Astrocyte (in vitro differentiated cells and primary cell): ENCODE measurements around the gene COL9A3. TPM values are rescaled to one million over a fixed set of nuclear protein-coding genes. Genes with fewer than 3 reads are reported as not detected.

Experiments used
- DNase-seq: peaks from one replicate; pipeline ENCODE4 v3.0.0-alpha.2; 2010; ENCODE audit warnings: low read depth
- FAIRE-seq: peaks from 2 replicates; lab custom pipeline; 2011; peaks lifted over from hg19 to GRCh38; lab: Jason Lieb, UNC
- H2AFZ ChIP-seq: 2 replicates; pipeline ENCODE4 v1.6.0; 2012; ENCODE audit warnings: low read depth, low read length, inconsistent platforms
- H3K27ac ChIP-seq: 2 replicates; pipeline ENCODE4 v1.5.1; 2011; ENCODE audit warnings: low read depth, low read length, inconsistent platforms
- H3K27me3 ChIP-seq: 2 replicates; pipeline ENCODE4 v1.6.0; 2011; ENCODE audit warnings: low read length, inconsistent platforms; ENCODE audit not compliant: insufficient read depth
- H3K36me3 ChIP-seq: 2 replicates; pipeline ENCODE4 v1.5.1; 2011; ENCODE audit warnings: low read length, inconsistent platforms; ENCODE audit not compliant: insufficient read depth
- H3K4me1 ChIP-seq: 2 replicates; pipeline ENCODE4 v1.5.1; 2011; ENCODE audit warnings: low read length, inconsistent platforms; ENCODE audit not compliant: insufficient read depth
- H3K4me2 ChIP-seq: 2 replicates; pipeline ENCODE4 v1.6.0; 2012; ENCODE audit warnings: low read length, inconsistent platforms
- H3K4me3 ChIP-seq: 2 replicates; pipeline ENCODE4 v1.5.1; 2011; ENCODE audit warnings: low read depth, mild to moderate bottlenecking, low read length, inconsistent platforms; ENCODE audit not compliant: insufficient read depth
- H3K79me2 ChIP-seq: 2 replicates; pipeline ENCODE4 v1.6.0; 2012; ENCODE audit warnings: mild to moderate bottlenecking, low read length, inconsistent platforms; ENCODE audit not compliant: insufficient read depth
- H3K9ac ChIP-seq: 2 replicates; pipeline ENCODE4 v1.6.0; 2012; ENCODE audit warnings: mild to moderate bottlenecking, low read length, inconsistent platforms
- H3K9me3 ChIP-seq: 2 replicates; pipeline ENCODE4 v1.5.1; 2012; ENCODE audit warnings: low read depth, mild to moderate bottlenecking, low read length, inconsistent platforms; ENCODE audit not compliant: insufficient read depth
- H4K20me1 ChIP-seq: 2 replicates; pipeline ENCODE4 v1.6.0; 2012; ENCODE audit warnings: low read length, inconsistent platforms; ENCODE audit not compliant: insufficient read depth
- H3K27ac Mint-ChIP-seq: one replicate; pipeline ENCODE4 v1.8.0; 2021; ENCODE audit warnings: mild to moderate bottlenecking, mixed read lengths; ENCODE audit not compliant: unreplicated experiment
- H3K27me3 Mint-ChIP-seq: one replicate; pipeline ENCODE4 v1.8.0; 2021; ENCODE audit warnings: low read depth, mixed read lengths; ENCODE audit not compliant: unreplicated experiment
- H3K36me3 Mint-ChIP-seq: one replicate; pipeline ENCODE4 v1.8.0; 2021; ENCODE audit warnings: low read depth, mixed read lengths; ENCODE audit not compliant: unreplicated experiment
- H3K4me1 Mint-ChIP-seq: one replicate; pipeline ENCODE4 v1.8.0; 2021; ENCODE audit warnings: low read depth, mixed read lengths; ENCODE audit not compliant: unreplicated experiment
- H3K4me3 Mint-ChIP-seq: one replicate; pipeline ENCODE4 v1.8.0; 2021; ENCODE audit warnings: mild to moderate bottlenecking, moderate library complexity, mixed read lengths; ENCODE audit not compliant: unreplicated experiment
- H3K9me3 Mint-ChIP-seq: one replicate; pipeline ENCODE4 v1.8.0; 2021; ENCODE audit warnings: mild to moderate bottlenecking, mixed read lengths; ENCODE audit not compliant: unreplicated experiment
- EZH2 ChIP-seq: IDR thresholded peaks from 2 replicates; pipeline ENCODE4 v1.6.1; 2012; ENCODE audit warnings: mild to moderate bottlenecking, low read length, inconsistent platforms; ENCODE audit not compliant: insufficient read depth
- total RNA-seq: library from RNA; stranded (reverse); gene quantifications from 2 replicates; pipeline ENCODE4 v1.2.1, GENCODE V29; 2021
- TF ChIP-seq, protein P1 (sequence below): IDR thresholded peaks from 2 replicates; pipeline ENCODE4 v1.5.1; 2011; ENCODE audit warnings: low read depth, mild to moderate bottlenecking, inconsistent platforms, low read length, moderate library complexity; ENCODE audit not compliant: insufficient read depth

The COL9A3 gene
- total RNA-seq, 1 donor from 2014 or later, result 43.0 TPM

DNA sequence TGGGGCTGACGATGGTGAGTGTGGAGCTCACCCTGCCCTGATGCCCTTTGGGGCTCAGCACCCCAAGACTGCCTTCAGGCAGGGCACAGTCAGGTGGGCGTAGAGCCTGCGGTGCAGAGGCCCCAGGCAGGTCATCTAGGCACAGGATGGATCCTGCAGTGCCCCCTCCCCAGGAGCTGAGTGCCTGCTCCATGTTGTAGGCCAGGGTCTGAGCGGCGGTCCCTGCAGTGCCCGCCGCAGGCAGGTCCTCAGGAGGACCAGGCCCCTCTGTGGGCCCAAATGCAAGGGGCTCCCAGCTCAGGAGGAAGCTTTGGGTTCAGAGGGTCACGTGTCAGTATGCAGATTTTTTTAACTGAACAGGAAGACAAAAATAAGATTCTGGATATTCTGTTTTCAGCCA, 17.8 kb upstream of the COL9A3 start:
- H3K9ac ChIP-seq, result no peak overlapping the region
- peaks cover 18% of the 10 kb centered on the region for H3K4me1 ChIP-seq
- peaks cover 13% of the 10 kb centered on the region for H3K79me2 ChIP-seq
- H2AFZ ChIP-seq, result no peak overlapping the region
- peaks cover 34% of the 10 kb centered on the region for H4K20me1 ChIP-seq
- no peak overlapping the region for H3K27ac ChIP-seq
- no peak for DNase-seq
- H3K27ac Mint-ChIP-seq, result no peak overlapping the region
- no peak overlapping the region for H3K4me3 ChIP-seq
- H3K9me3 ChIP-seq, result no peaks in the 10 kb centered on the region
- no peak for FAIRE-seq
- no peaks in the 10 kb centered on the region for H3K9me3 Mint-ChIP-seq
- H3K27me3 Mint-ChIP-seq, result no peaks in the 10 kb centered on the region
- no peak overlapping the region for H3K4me2 ChIP-seq
- no peaks in the 10 kb centered on the region for H3K27me3 ChIP-seq
- peak overlapping the region; percentile 54 for H3K4me3 Mint-ChIP-seq
- H3K36me3 Mint-ChIP-seq, result peaks cover 18% of the 10 kb centered on the region
- peaks cover 10% of the 10 kb centered on the region for H3K4me1 Mint-ChIP-seq
- peaks cover 7% of the 10 kb centered on the region for H3K36me3 ChIP-seq
- TF ChIP-seq, protein P1, sequence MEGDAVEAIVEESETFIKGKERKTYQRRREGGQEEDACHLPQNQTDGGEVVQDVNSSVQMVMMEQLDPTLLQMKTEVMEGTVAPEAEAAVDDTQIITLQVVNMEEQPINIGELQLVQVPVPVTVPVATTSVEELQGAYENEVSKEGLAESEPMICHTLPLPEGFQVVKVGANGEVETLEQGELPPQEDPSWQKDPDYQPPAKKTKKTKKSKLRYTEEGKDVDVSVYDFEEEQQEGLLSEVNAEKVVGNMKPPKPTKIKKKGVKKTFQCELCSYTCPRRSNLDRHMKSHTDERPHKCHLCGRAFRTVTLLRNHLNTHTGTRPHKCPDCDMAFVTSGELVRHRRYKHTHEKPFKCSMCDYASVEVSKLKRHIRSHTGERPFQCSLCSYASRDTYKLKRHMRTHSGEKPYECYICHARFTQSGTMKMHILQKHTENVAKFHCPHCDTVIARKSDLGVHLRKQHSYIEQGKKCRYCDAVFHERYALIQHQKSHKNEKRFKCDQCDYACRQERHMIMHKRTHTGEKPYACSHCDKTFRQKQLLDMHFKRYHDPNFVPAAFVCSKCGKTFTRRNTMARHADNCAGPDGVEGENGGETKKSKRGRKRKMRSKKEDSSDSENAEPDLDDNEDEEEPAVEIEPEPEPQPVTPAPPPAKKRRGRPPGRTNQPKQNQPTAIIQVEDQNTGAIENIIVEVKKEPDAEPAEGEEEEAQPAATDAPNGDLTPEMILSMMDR, result no peak
- TF ChIP-seq EZH2, result no peak

DNA sequence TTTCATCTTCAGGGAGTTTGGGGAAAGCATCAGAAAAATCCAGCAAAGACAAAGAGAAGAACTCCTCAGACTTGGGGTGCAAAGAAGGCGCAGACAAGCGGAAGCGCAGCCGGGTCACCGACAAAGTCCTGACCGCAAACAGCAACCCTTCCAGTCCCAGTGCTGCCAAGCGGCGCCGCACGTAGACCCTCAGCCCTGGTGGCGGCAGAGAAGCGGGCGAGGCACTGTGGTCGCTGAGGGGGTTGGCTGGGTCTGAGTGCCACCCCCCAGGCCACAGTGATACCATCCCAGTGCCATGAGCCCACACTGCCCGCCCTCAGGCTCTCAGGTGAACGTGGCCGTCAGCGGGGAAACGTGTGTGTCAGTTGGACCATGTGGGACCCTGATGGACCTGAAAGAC, 17.4 kb upstream of the COL9A3 start:
- Histone ChIP-seq H3K9me3 (no peaks in the 10 kb centered on the region), H2AFZ (no peak overlapping the region), H3K4me1 (peaks cover 20% of the 10 kb centered on the region), H3K9ac (no peak overlapping the region), H3K27ac (no peak overlapping the region), H3K27me3 (no peaks in the 10 kb centered on the region), H3K4me3 (no peak overlapping the region), H3K79me2 (peaks cover 13% of the 10 kb centered on the region), H3K4me2 (no peak overlapping the region), H4K20me1 (peaks cover 34% of the 10 kb centered on the region), H3K36me3 (peaks cover 7% of the 10 kb centered on the region)
- H3K9me3 Mint-ChIP-seq, result no peaks in the 10 kb centered on the region
- H3K36me3 Mint-ChIP-seq, result peaks cover 18% of the 10 kb centered on the region
- no peaks in the 10 kb centered on the region for H3K27me3 Mint-ChIP-seq
- DNase-seq (no peak), FAIRE-seq (no peak)
- peaks cover 10% of the 10 kb centered on the region for H3K4me1 Mint-ChIP-seq
- H3K27ac Mint-ChIP-seq, result no peak overlapping the region
- TF ChIP-seq, protein P1, result no peak
- TF ChIP-seq EZH2, result no peak
- peak overlapping the region; percentile 54 for H3K4me3 Mint-ChIP-seq

DNA sequence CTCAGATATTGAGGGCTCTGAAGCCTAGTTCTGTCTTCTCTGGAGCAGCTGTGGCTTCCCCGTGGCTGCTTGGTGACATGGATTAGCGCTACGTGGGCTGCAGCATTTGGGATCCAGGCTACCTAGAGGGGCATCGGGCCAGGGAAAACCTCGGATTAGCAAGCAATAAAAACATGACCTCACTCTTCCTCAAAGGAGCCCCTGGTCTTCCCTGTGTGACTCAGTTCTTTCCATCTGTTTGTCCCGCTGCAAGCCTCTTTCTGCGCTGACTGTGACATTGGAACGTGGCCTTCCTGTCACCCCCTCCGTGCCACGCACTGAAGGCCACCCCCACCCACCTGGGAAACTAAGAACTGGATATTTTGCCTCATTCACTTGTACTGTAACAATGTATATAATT, 17.0 kb upstream of the COL9A3 start:
- H3K4me1 ChIP-seq, result peaks cover 20% of the 10 kb centered on the region
- Mint-ChIP-seq H3K27ac (no peak overlapping the region), H3K9me3 (no peaks in the 10 kb centered on the region), H3K27me3 (no peaks in the 10 kb centered on the region), H3K4me1 (peaks cover 10% of the 10 kb centered on the region), H3K4me3 (peak overlapping the region; percentile 62), H3K36me3 (peaks cover 18% of the 10 kb centered on the region)
- H4K20me1 ChIP-seq, result peaks cover 34% of the 10 kb centered on the region
- DNase-seq (no peak), FAIRE-seq (no peak)
- H3K9me3 ChIP-seq, result no peaks in the 10 kb centered on the region
- no peak overlapping the region for H3K4me3 ChIP-seq
- no peak overlapping the region for H3K4me2 ChIP-seq
- H3K27me3 ChIP-seq, result no peaks in the 10 kb centered on the region
- no peak overlapping the region for H3K9ac ChIP-seq
- no peak overlapping the region for H3K27ac ChIP-seq
- H3K79me2 ChIP-seq, result peaks cover 13% of the 10 kb centered on the region
- peaks cover 7% of the 10 kb centered on the region for H3K36me3 ChIP-seq
- TF ChIP-seq EZH2, result no peak
- H2AFZ ChIP-seq, result no peak overlapping the region
